Measurements from ENCODE around the gene PGM3.

Gene PGM3

DNA sequence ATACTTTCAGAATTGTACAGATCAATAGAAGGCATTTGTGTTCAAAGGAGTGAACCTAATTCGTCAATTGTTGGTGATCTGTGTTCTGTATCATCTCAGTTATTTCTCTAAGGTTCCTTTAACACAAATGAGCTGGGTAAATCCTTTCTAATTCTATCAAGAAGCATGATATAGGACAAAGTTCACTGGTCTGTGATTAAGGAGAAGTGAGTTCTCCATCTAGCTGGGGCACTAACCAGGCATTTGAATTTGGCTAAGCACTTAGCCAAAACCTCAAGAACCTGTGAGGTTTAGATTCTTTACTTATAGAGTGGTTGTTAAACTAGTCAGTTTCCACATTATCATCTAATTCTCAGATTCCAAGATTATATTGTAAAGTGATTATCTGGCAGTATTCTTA is 75.3 kb downstream of the PGM3 start:
- Histone ChIP-seq H3K4me3 (no peak overlapping the region), H3K9me3 (ENCODE audit: low read depth, low read length) (no peaks in the 10 kb centered on the region), H3K9ac (ENCODE audit: insufficient read length) (no peak overlapping the region), H3K27ac (no peak overlapping the region), H3K36me3 (ENCODE audit: insufficient read depth, low read length) (peaks cover 5% of the 10 kb centered on the region)
- TF ChIP-seq POLR2AphosphoS5 (IDR thresholded peaks at IDR 0.05; ENCODE audit: borderline replicate concordance, low read depth, low read length), result no peak
- no peak for TF ChIP-seq EZH2 (IDR thresholded peaks at IDR 0.05)
- TF ChIP-seq FOXP2 (optimal IDR thresholded peaks at IDR 0.05; ENCODE audit: control extremely low read depth, extremely low read length, insufficient read depth), result no peak
- DNase-seq (ENCODE audit: low read depth, low spot score), result no peak

All from SK-N-MC (cell line).